GM18909 (cell line): ENCODE data around the gene CRACR2A.

Source experiments
- ATAC-seq: cut with Tn5 transposase; IDR thresholded peaks from one replicate; pipeline ENCODE4 v1.9.1; 2021; ENCODE audit warnings: mild to moderate bottlenecking; ENCODE audit not compliant: unreplicated experiment, poor library complexity

CRACR2A gene

GRCh38 chr12:3753544-3754284 lies 805 bp upstream of the CRACR2A start:
- no peak for ATAC-seq

- peak; percentile 73 for ATAC-seq
Measured at GRCh38 chr12:3752096-3752709, 706 bp downstream of the CRACR2A start.

DNA sequence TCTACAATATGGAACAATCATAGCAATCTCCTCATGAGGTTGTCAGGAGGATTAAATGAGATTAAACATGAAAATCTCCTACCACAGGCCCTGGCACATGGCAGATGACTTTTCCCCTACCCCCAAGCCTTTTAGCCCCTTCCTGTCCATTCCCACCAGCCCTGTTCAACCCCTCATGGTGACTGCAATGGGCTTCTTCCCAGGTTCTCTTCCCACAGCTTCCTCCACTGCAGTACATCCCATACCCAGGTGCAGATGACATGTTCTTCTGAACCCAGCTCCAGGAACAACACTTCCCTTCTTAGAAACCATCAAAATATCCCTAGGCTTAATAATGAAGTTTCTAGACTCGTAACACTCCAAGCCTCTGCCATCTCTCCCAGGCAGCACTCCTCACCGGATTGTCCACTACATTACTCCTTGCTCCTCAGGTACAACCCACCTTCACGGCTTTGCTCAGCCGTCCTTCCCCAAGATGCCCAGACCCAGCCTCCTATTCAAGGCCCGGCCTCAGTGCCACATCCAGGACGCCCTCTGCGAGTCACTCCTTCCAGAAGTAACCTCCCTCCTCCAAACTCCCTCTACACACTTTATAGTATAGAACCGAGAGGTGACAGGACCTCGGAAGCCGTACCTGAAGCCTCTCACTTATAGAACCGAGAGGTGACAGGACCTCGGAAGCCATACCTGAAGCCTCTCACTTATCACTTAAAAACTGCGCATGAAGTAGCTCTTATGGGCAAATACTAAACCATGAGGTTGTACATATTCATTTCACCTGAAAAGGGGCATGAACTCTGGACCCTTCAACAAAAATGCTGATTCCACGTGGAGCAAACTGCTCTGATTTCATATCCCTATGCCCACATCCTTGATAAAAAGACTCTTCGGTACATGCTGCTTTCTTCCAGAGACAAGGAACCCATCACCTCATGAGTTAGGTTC lies 1.5 kb downstream of the CRACR2A start:
- ATAC-seq: no peak

GRCh38 chr12:3750616-3751015 lies 2.3 kb downstream of the CRACR2A start:
- ATAC-seq: no peak

- ATAC-seq: no peak
Measured at GRCh38 chr12:3748620-3749019, 4.3 kb downstream of the CRACR2A start.

- ATAC-seq: no peak
Measured at GRCh38 chr12:3747976-3748619, 4.8 kb downstream of the CRACR2A start.

GRCh38 chr12:3747543-3747942 lies 5.4 kb downstream of the CRACR2A start:
- ATAC-seq: no peak

- ATAC-seq: no peak
Measured at GRCh38 chr12:3746758-3747157, 6.2 kb downstream of the CRACR2A start.

DNA sequence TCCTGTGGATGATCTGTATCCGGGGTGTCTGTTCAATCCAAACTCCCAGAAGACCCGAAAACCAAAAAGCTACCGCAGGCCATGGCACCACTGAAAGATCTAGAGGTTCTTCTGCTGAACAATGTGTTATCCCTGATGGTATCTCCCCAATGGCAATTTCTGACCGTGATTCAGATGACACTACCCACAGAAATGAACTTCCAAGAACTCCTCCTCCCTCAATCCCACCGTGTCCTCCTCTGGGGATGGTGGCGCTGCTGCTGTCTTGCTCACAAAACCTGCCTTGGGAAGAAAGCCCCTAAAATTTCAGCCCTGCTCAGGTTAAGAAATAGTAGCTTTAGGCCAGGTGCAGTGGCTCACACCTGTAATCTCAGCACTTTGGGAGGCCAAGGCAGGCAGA lies 7.8 kb downstream of the CRACR2A start:
- no peak for ATAC-seq

DNA sequence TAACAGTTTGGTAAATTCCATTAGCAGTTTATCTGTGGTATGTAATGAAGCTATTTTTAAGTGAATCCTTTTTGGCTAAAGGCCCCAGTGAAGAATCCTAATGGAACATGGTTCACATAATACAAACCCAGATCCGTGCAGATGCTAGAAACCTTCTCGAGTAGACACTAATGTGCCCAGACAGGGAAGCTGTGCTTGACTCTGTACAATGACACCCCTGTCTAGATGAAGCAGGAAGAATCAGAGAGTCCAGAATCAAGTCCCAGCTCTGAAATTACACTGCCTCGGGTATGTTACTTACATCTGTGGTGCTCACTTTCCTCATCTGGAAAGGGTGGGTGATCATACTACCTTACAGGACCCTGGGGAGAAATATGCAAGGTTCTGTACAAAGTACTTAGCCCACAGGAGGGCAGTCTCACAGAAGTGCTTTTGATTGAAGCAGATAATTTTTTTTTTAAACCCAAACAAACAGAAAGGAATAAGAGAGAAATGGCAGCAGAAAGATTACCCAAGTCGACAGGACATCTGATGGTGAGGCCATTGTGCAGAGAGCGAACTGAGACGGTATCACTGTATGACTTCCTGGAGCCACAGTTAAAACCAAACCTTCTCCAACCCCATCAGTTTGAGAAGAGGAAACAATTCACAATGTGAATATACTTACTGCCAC lies 8.5 kb downstream of the CRACR2A start:
- no peak for ATAC-seq

DNA sequence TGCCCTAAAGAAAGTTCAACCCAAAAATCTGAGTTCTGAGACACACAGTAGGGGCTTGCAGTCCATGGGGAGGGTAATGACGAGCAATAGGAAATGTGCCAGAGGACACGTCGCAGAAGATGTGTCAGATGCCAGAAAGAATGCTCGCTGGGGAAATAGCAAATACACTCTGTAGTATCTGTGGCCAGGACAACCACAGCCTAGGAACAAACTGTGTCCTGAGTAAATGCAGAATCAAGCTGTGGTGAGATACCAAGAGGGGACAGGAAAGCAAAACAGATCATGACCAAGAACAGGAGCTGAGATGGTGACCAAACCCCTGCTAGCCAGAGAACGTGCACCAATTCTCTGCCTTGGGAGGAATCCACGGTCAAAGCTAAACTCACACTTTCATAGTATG lies 9.1 kb downstream of the CRACR2A start:
- no peak for ATAC-seq

DNA sequence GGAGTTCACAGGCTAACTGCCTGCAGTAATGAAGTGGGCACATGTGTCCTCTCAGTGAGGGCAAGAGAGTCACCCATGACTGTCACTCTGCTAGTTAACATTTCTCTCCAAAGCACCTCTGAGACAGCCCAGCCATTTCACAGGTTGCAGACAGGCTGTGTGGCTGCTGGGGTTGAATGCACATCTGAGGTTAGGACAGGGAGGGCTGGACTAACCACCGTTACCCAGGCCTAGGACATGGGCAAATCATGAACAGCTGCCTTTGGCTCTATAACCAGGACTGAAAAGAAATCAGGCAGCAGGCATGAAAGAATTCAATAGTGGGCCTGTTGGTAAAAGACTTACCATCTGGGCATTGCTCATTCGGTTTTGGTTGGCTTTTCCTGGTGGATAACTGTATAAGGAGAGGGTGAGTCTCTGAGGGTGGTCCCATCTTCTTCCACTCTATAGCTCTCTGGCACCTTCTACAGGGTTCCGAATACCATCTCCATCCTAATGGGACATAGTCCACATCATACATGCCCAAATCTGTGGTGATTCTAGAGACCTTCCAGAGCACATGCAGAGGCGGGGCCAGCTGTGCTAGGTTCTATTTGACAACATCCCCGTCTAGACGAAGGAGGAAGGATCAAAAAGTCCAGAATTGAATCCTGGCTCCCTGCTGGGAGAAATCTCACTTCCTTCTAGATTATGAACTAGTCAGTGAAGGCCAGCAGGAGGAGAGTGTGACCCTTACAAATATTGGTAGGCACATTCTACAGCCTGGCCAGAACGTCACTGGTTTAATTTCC lies 10.8 kb downstream of the CRACR2A start:
- ATAC-seq: no peak

- ATAC-seq: no peak
Measured at GRCh38 chr12:3740480-3741231, 12.3 kb downstream of the CRACR2A start.

- ATAC-seq: no peak
Measured at GRCh38 chr12:3735432-3735831, 17.5 kb downstream of the CRACR2A start.

DNA sequence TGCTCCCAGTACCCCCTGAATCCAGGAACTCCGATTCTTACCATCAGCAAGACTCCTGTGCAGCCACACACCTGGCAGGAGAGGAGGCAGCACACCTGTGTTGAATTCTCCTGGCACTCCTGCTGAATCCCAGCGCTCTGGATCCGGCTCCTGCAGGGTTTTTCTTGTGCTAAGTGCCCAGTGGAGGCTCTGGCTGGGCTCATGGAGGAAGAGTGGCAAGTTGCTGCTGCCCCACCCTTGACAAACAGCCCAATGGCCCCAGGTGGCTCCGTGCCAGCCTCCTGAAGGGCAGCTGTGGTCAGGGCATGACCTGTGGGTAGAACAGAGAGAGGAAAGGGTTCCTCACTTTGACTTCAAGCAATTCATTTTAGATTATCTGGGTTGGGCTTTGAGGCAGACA lies 20.0 kb downstream of the CRACR2A start:
- no peak for ATAC-seq

DNA sequence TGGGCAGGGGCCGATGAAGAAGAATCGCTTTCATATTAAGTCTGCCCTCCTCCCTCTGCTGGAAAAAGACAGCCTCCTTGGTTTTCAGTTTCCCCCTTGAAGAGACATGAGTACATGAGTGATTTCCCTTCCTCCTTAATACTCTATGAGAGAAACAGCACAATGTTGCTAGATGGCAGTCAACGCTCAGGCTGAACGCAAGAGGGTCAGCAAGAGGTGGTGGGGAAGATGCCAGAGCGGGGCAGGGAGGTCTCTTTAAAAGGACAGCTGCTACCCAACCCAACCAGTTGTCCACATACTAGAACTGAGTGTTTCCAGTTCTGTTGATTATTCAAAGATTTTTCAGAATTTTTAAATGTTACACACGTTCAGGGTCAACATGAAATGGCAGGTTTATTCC lies 22.8 kb downstream of the CRACR2A start:
- ATAC-seq: no peak

DNA sequence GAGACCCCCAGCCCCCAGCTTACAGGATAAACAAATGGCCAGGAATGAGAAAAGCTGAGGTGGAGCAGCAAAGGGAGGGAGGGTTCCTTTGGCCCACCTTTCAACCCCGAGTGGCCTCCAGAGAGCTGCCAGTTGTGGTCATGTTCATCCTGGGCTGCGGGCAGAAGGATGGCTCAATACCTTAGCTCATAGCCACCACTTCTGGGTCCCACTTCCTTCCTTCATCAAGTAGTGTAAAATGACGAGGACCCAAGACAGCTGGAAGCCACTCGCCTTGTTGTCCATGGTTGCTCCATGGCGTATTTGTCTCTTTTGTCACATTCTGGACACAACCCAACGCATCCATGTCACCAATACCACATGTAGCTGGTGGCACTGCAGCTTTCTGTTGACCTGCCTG lies 24.2 kb downstream of the CRACR2A start:
- ATAC-seq: peak; percentile 39

GRCh38 chr12:3727877-3728632 lies 24.9 kb downstream of the CRACR2A start:
- ATAC-seq: peak; percentile 73
